ENCODE measurements around the gene SDK1. TPM values are rescaled to one million over a fixed set of nuclear protein-coding genes. Genes with fewer than 3 reads are reported as not detected.

SDK1 gene
- total and polyA plus RNA-seq, 11 donors = 2.2 to 5.8 (median 3.4) TPM

DNA sequence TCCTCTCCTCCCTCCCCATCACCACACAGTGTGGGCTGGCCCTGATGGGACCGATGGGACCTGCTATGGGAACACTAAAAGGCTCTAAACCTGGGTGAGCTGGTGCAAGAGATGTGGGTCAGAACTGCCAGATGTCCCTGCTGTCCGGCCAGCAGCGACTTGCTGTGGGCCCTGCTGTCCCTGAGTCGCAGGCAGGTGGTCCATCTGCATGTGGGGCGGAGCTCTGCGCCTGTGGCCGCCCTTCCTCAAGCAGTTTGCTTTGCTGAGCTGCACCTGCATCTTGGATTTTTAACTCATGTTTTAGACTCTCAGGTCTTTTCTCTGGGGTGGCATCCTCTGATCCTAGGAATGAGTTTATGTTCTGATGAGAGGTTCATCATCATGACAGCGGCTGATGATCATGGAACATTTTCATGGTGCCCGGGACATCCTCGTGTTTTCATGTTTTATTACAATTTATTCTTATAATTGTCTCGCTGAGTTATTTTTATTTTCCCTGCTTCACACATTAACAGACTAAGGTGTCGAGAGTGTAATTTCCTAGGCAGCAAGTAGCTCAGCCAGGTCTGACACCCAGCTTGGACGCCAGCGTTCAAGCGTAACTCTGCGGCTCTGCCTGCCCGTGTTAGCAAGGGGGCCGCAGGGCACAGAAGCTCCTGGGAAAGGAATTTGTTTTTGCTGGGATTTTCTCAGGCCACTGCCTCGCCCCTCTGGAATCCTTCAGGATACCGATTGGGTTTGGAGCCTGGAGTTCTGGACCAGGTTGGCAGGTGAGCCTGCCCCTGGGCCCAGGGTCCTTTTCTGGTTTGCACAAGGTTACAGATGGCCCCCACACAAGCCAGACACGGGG, 765.8 kb downstream of the SDK1 start:
- H3K36me3 ChIP-seq = no peaks in the 10 kb centered on the region
- 71 to 84% (median 81%) methylated on average over 18 to 21 of the region's 21 CpGs for WGBS, 4 donors
- DNase-seq (no peak), ATAC-seq (no peak)
- H3K27ac ChIP-seq = no peak overlapping the region
- H3K27me3 ChIP-seq = no peaks in the 10 kb centered on the region
- no peaks in the 10 kb centered on the region for H3K9me3 ChIP-seq
- intact Hi-C loops (cut with DNase I) = no loop called here
- TF ChIP-seq, protein P1, sequence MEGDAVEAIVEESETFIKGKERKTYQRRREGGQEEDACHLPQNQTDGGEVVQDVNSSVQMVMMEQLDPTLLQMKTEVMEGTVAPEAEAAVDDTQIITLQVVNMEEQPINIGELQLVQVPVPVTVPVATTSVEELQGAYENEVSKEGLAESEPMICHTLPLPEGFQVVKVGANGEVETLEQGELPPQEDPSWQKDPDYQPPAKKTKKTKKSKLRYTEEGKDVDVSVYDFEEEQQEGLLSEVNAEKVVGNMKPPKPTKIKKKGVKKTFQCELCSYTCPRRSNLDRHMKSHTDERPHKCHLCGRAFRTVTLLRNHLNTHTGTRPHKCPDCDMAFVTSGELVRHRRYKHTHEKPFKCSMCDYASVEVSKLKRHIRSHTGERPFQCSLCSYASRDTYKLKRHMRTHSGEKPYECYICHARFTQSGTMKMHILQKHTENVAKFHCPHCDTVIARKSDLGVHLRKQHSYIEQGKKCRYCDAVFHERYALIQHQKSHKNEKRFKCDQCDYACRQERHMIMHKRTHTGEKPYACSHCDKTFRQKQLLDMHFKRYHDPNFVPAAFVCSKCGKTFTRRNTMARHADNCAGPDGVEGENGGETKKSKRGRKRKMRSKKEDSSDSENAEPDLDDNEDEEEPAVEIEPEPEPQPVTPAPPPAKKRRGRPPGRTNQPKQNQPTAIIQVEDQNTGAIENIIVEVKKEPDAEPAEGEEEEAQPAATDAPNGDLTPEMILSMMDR (IDR thresholded peaks at IDR 0.05) = no peak
- no peak for TF ChIP-seq POLR2A (IDR thresholded peaks at IDR 0.05)
- H3K4me1 ChIP-seq = no peaks in the 10 kb centered on the region
- H3K4me3 ChIP-seq = no peak overlapping the region

DNA sequence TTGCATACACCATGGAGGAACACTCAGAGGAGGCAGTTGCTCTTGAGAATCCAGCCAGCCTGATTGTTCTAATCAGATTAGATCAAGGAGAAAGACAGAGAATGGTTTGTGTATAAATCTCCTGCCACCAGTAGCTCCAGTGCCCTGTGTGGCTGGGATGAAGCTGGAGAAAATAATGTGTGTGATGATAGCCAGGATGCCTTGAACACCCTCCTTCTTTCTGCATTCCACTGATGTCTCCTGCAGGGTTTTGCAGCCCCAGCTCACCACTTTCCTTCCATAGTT, 766.4 kb downstream of the SDK1 start:
- H3K9me3 ChIP-seq = no peaks in the 10 kb centered on the region
- intact Hi-C loops (cut with DNase I) = no loop called here
- no peaks in the 10 kb centered on the region for H3K36me3 ChIP-seq
- no peaks in the 10 kb centered on the region for H3K4me1 ChIP-seq
- no peak overlapping the region for H3K4me3 ChIP-seq
- TF ChIP-seq, protein P1 (IDR thresholded peaks at IDR 0.05) = no peak
- no peak for TF ChIP-seq POLR2A (IDR thresholded peaks at IDR 0.05)
- no peaks in the 10 kb centered on the region for H3K27me3 ChIP-seq
- no peak overlapping the region for H3K27ac ChIP-seq
- ATAC-seq = no peak
- no peak for DNase-seq

DNA sequence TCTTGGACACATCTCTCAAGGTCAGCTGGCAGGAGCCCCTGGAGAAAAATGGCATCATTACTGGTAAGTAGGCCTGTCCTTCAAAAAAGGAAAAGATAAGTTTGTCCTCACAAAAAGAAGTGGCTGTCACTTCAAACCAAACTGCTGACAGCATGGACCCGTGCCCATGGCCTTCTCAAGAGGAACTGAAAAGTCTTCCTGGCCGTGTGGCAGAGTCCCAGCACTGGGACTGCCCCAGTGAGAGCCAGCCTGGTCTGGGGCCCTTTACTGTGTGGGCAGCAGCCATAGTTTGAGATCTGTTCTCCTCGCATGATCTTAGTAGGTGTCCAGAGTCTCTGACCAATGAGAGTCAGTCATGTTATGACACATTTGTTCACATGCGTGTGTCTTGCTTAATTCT, 766.8 kb downstream of the SDK1 start:
- DNase-seq (no peak), ATAC-seq (no peak)
- intact Hi-C loops (cut with DNase I) = no loop called here
- TF ChIP-seq, protein P1 (IDR thresholded peaks at IDR 0.05) = no peak
- no peak for TF ChIP-seq POLR2A (IDR thresholded peaks at IDR 0.05)
- H3K27ac ChIP-seq = no peak overlapping the region
- no peaks in the 10 kb centered on the region for H3K4me1 ChIP-seq
- H3K9me3 ChIP-seq = no peaks in the 10 kb centered on the region
- WGBS, 4 donors = 64 to 77% (median 68%) methylated on average over 4 of the region's 4 CpGs
- no peaks in the 10 kb centered on the region for H3K27me3 ChIP-seq
- no peak overlapping the region for H3K4me3 ChIP-seq
- H3K36me3 ChIP-seq = no peaks in the 10 kb centered on the region

DNA sequence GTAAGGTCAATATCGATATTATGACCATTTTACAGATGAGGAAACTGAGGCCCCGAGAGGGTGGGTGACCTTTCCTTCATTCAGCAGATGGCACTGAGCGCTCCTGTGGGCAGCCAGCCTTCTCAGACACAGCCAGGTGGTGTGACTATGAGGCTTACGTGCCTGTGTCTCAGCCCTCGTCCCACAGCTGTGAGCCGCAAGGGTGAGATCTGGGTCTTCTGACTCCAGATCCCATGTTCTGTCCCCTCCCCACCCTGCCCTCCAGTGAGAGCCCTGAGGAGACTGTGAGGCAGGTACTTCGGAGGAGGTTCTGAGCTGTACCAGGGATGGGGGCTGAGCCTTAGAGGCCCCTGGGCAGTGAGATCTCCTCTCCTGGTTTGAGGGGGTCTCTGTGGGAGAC, 767.2 kb downstream of the SDK1 start:
- Histone ChIP-seq H3K4me3 (no peak overlapping the region), H3K27me3 (no peaks in the 10 kb centered on the region), H3K36me3 (no peaks in the 10 kb centered on the region), H3K27ac (no peak overlapping the region), H3K9me3 (no peaks in the 10 kb centered on the region), H3K4me1 (no peaks in the 10 kb centered on the region)
- DNase-seq (no peak), ATAC-seq (no peak)
- whole genome bisulfite sequencing, 4 donors = 91 to 92% (median 91%) methylated on average over 7 of the region's 7 CpGs
- intact Hi-C loops (cut with DNase I) = no loop called here
- TF ChIP-seq POLR2A (IDR thresholded peaks at IDR 0.05) = no peak
